ENCODE measurements around the gene PTPRA.

The PTPRA gene

GRCh38 chr20:3080939-3081388 lies 207.7 kb downstream of the PTPRA start:
- H3K36me3 ChIP-seq (ENCODE audit: control insufficient read depth, insufficient read depth, low read length): no peaks in the 10 kb centered on the region
- no peak overlapping the region for H3K4me3 ChIP-seq (ENCODE audit: insufficient read depth, low read depth, low read length)
- WGBS, 2 experiments: 89 to 94% methylated on average over 6 of the region's 6 CpGs
- H3K9me3 ChIP-seq (ENCODE audit: control insufficient read depth, low read length): no peaks in the 10 kb centered on the region
- no peaks in the 10 kb centered on the region for H3K4me1 ChIP-seq (ENCODE audit: control insufficient read depth, insufficient read depth, low read length)
- no peak overlapping the region for H3K27ac ChIP-seq (ENCODE audit: insufficient read depth, low read depth, low read length, poor library complexity, severe bottlenecking)
- H3K27me3 ChIP-seq (ENCODE audit: control insufficient read depth, insufficient read depth, low read length, poor library complexity, severe bottlenecking): peaks cover 61% of the 10 kb centered on the region

GRCh38 chr20:3081641-3082040 lies 208.4 kb downstream of the PTPRA start:
- 93% methylated on average over 11 of the region's 11 CpGs for WGBS, 2 experiments
- H3K36me3 ChIP-seq (ENCODE audit: control insufficient read depth, insufficient read depth, low read length): no peaks in the 10 kb centered on the region
- peaks cover 61% of the 10 kb centered on the region for H3K27me3 ChIP-seq (ENCODE audit: control insufficient read depth, insufficient read depth, low read length, poor library complexity, severe bottlenecking)
- H3K4me3 ChIP-seq (ENCODE audit: insufficient read depth, low read depth, low read length): no peak overlapping the region
- H3K4me1 ChIP-seq (ENCODE audit: control insufficient read depth, insufficient read depth, low read length): no peaks in the 10 kb centered on the region
- no peaks in the 10 kb centered on the region for H3K9me3 ChIP-seq (ENCODE audit: control insufficient read depth, low read length)
- no peak overlapping the region for H3K27ac ChIP-seq (ENCODE audit: insufficient read depth, low read depth, low read length, poor library complexity, severe bottlenecking)

- Histone ChIP-seq H3K4me3 (ENCODE audit: insufficient read depth, low read depth, low read length) (peak overlapping the region; percentile 16), H3K27me3 (ENCODE audit: control insufficient read depth, insufficient read depth, low read length, poor library complexity, severe bottlenecking) (peaks cover 61% of the 10 kb centered on the region), H3K27ac (ENCODE audit: insufficient read depth, low read depth, low read length, poor library complexity, severe bottlenecking) (no peak overlapping the region), H3K4me1 (ENCODE audit: control insufficient read depth, insufficient read depth, low read length) (no peaks in the 10 kb centered on the region), H3K36me3 (ENCODE audit: control insufficient read depth, insufficient read depth, low read length) (no peaks in the 10 kb centered on the region), H3K9me3 (ENCODE audit: control insufficient read depth, low read length) (no peaks in the 10 kb centered on the region)
- WGBS, 2 experiments: 7 to 8% methylated on average over 67 to 71 of the region's 71 CpGs
Observed at GRCh38 chr20:3082306-3082951, 209.1 kb downstream of the PTPRA start.

GRCh38 chr20:3082955-3083952 lies 210.0 kb downstream of the PTPRA start:
- Histone ChIP-seq H3K27me3 (ENCODE audit: control insufficient read depth, insufficient read depth, low read length, poor library complexity, severe bottlenecking) (peaks cover 54% of the 10 kb centered on the region), H3K4me3 (ENCODE audit: insufficient read depth, low read depth, low read length) (peak overlapping the region; percentile 13), H3K27ac (ENCODE audit: insufficient read depth, low read depth, low read length, poor library complexity, severe bottlenecking) (no peak overlapping the region), H3K9me3 (ENCODE audit: control insufficient read depth, low read length) (no peaks in the 10 kb centered on the region), H3K4me1 (ENCODE audit: control insufficient read depth, insufficient read depth, low read length) (no peaks in the 10 kb centered on the region), H3K36me3 (ENCODE audit: control insufficient read depth, insufficient read depth, low read length) (no peaks in the 10 kb centered on the region)
- WGBS, 2 experiments: 16 to 18% methylated on average over 76 of the region's 76 CpGs

- H3K4me3 ChIP-seq (ENCODE audit: insufficient read depth, low read depth, low read length): no peak within 1 kb of the TSS
- H3K4me1 ChIP-seq (ENCODE audit: control insufficient read depth, insufficient read depth, low read length): no peaks in the 10 kb centered on the region
- no peaks in the 10 kb centered on the region for H3K9me3 ChIP-seq (ENCODE audit: control insufficient read depth, low read length)
- peaks cover 50% of the 10 kb centered on the region for H3K27me3 ChIP-seq (ENCODE audit: control insufficient read depth, insufficient read depth, low read length, poor library complexity, severe bottlenecking)
- no peaks in the 10 kb centered on the region for H3K36me3 ChIP-seq (ENCODE audit: control insufficient read depth, insufficient read depth, low read length)
- 88 to 89% methylated on average over 28 of the region's 28 CpGs for WGBS, 2 experiments
- H3K27ac ChIP-seq (ENCODE audit: insufficient read depth, low read depth, low read length, poor library complexity, severe bottlenecking): no peak within 1 kb of the TSS
Observed at GRCh38 chr20:3084283-3084985, 211.2 kb downstream of the PTPRA start, which contains the start of gene AVP. Gene AVP, minus strand, starts transcription at chr20:3084724. Its CDS starts 50 bp downstream, at chr20:3084674.

- H3K9me3 ChIP-seq (ENCODE audit: control insufficient read depth, low read length): no peaks in the 10 kb centered on the region
- peaks cover 52% of the 10 kb centered on the region for H3K27me3 ChIP-seq (ENCODE audit: control insufficient read depth, insufficient read depth, low read length, poor library complexity, severe bottlenecking)
- H3K36me3 ChIP-seq (ENCODE audit: control insufficient read depth, insufficient read depth, low read length): no peaks in the 10 kb centered on the region
- no peaks in the 10 kb centered on the region for H3K4me1 ChIP-seq (ENCODE audit: control insufficient read depth, insufficient read depth, low read length)
- no peak overlapping the region for H3K4me3 ChIP-seq (ENCODE audit: insufficient read depth, low read depth, low read length)
- H3K27ac ChIP-seq (ENCODE audit: insufficient read depth, low read depth, low read length, poor library complexity, severe bottlenecking): no peak overlapping the region
- WGBS, 2 experiments: 87 to 89% methylated on average over 7 of the region's 7 CpGs
Observed at GRCh38 chr20:3084986-3085360, 211.7 kb downstream of the PTPRA start.

- Histone ChIP-seq H3K4me3 (ENCODE audit: insufficient read depth, low read depth, low read length) (no peak overlapping the region), H3K27ac (ENCODE audit: insufficient read depth, low read depth, low read length, poor library complexity, severe bottlenecking) (no peak overlapping the region), H3K4me1 (ENCODE audit: control insufficient read depth, insufficient read depth, low read length) (no peaks in the 10 kb centered on the region), H3K9me3 (ENCODE audit: control insufficient read depth, low read length) (no peaks in the 10 kb centered on the region), H3K27me3 (ENCODE audit: control insufficient read depth, insufficient read depth, low read length, poor library complexity, severe bottlenecking) (peaks cover 52% of the 10 kb centered on the region), H3K36me3 (ENCODE audit: control insufficient read depth, insufficient read depth, low read length) (no peaks in the 10 kb centered on the region)
- 92 to 93% methylated on average over 8 of the region's 8 CpGs for WGBS, 2 experiments
Observed at GRCh38 chr20:3085571-3086072, 212.3 kb downstream of the PTPRA start.

- Histone ChIP-seq H3K4me1 (ENCODE audit: control insufficient read depth, insufficient read depth, low read length) (no peaks in the 10 kb centered on the region), H3K36me3 (ENCODE audit: control insufficient read depth, insufficient read depth, low read length) (no peaks in the 10 kb centered on the region), H3K27me3 (ENCODE audit: control insufficient read depth, insufficient read depth, low read length, poor library complexity, severe bottlenecking) (peaks cover 47% of the 10 kb centered on the region), H3K27ac (ENCODE audit: insufficient read depth, low read depth, low read length, poor library complexity, severe bottlenecking) (no peak overlapping the region), H3K4me3 (ENCODE audit: insufficient read depth, low read depth, low read length) (no peak overlapping the region), H3K9me3 (ENCODE audit: control insufficient read depth, low read length) (no peaks in the 10 kb centered on the region)
- 80 to 83% methylated on average over 7 of the region's 7 CpGs for WGBS, 2 experiments
Observed at GRCh38 chr20:3088031-3088430, 214.8 kb downstream of the PTPRA start.
